CD4-positive, alpha-beta T cell treated with Interleukin-21 for 1 hour (primary cell): Measurements from ENCODE around the gene LRRC7.

Experiments
- DNase-seq: peaks from one replicate; pipeline ENCODE4 v3.0.0-alpha.2; 2020

Gene LRRC7

GRCh38 chr1:69592341-69592740 is 24.6 kb downstream of the LRRC7 start:
- no peak for DNase-seq

- DNase-seq, result no peak
Measured at GRCh38 chr1:69595486-69595885, 27.8 kb downstream of the LRRC7 start.

- no peak for DNase-seq
Measured at GRCh38 chr1:69611316-69611715, 43.6 kb downstream of the LRRC7 start.

- DNase-seq, result no peak
Measured at GRCh38 chr1:69613414-69613813, 45.7 kb downstream of the LRRC7 start.

- no peak for DNase-seq
Measured at GRCh38 chr1:69638673-69639072, 71.0 kb downstream of the LRRC7 start.

GRCh38 chr1:69639159-69639558 is 71.4 kb downstream of the LRRC7 start:
- no peak for DNase-seq

- DNase-seq, result no peak
Measured at GRCh38 chr1:69643266-69643665, 75.5 kb downstream of the LRRC7 start.

- no peak for DNase-seq
Measured at GRCh38 chr1:69645477-69645876, 77.8 kb downstream of the LRRC7 start.

GRCh38 chr1:69648486-69648885 is 80.8 kb downstream of the LRRC7 start:
- DNase-seq, result no peak

- no peak for DNase-seq
Measured at GRCh38 chr1:69649383-69649990, 81.8 kb downstream of the LRRC7 start.

- no peak for DNase-seq
Measured at GRCh38 chr1:69650779-69651178, 83.1 kb downstream of the LRRC7 start.

GRCh38 chr1:69651656-69652055 is 83.9 kb downstream of the LRRC7 start:
- no peak for DNase-seq

GRCh38 chr1:69657971-69658370 is 90.2 kb downstream of the LRRC7 start:
- no peak for DNase-seq

GRCh38 chr1:69661686-69662085 is 94.0 kb downstream of the LRRC7 start:
- no peak for DNase-seq

GRCh38 chr1:69662321-69662720 is 94.6 kb downstream of the LRRC7 start:
- DNase-seq, result no peak

- no peak for DNase-seq
Measured at GRCh38 chr1:69671363-69672010, 103.8 kb downstream of the LRRC7 start.

GRCh38 chr1:69673321-69673720 is 105.6 kb downstream of the LRRC7 start:
- no peak for DNase-seq

- no peak for DNase-seq
Measured at GRCh38 chr1:69679965-69680364, 112.2 kb downstream of the LRRC7 start.

GRCh38 chr1:69686367-69686984 is 118.8 kb downstream of the LRRC7 start:
- DNase-seq, result no peak

GRCh38 chr1:69688193-69688592 is 120.5 kb downstream of the LRRC7 start:
- no peak for DNase-seq

- DNase-seq, result no peak
Measured at GRCh38 chr1:69691179-69691578, 123.5 kb downstream of the LRRC7 start.

- no peak for DNase-seq
Measured at GRCh38 chr1:69693921-69694675, 126.4 kb downstream of the LRRC7 start.

GRCh38 chr1:69697340-69697739 is 129.6 kb downstream of the LRRC7 start:
- DNase-seq, result no peak

- DNase-seq, result no peak
Measured at GRCh38 chr1:69700770-69701169, 133.0 kb downstream of the LRRC7 start.
